OCI-LY7 (cell line): ENCODE measurements around the gene LPP. TPM values are rescaled to one million over a fixed set of nuclear protein-coding genes. Genes with fewer than 3 reads are reported as not detected.

Source experiments
- BruUV-seq: library from RNA; stranded (reverse); fragments of 400-500 nt; replicated peaks from 2 replicates; lab custom pipeline; 2021; lab: Mats Ljungman, UMichigan
- CTCF ChIA-PET: fragments of 300-600 bp; sonication (Branson Sonifier 250); formaldehyde crosslinking; loops from one replicate; lab custom pipeline; 2022; ENCODE audit warnings: antibody characterized with exemption; ENCODE audit not compliant: unreplicated experiment; lab: Charles Lee
- POLR2A ChIA-PET: fragments of 300-600 bp; sonication (Branson Sonifier 250); formaldehyde crosslinking; loops from one replicate; lab custom pipeline; 2022; ENCODE audit warnings: antibody characterized with exemption; lab: Charles Lee
- DNase-seq: peaks from one replicate; pipeline ENCODE4 v3.0.0-alpha.2; 2015; ENCODE audit warnings: low spot score
- H2AFZ ChIP-seq: fragments of 200-600 bp; sonication (generic), shearing (Covaris generic); 2 replicates; pipeline ENCODE4 v1.6.1; 2014; ENCODE audit warnings: mild to moderate bottlenecking, antibody characterized with exemption, low read length, moderate library complexity
- H3K27ac ChIP-seq: fragments of 200-600 bp; sonication (generic); 2 replicates; pipeline ENCODE4 v1.5.1; 2014; ENCODE audit warnings: mixed run types, low read depth, mild to moderate bottlenecking, moderate library complexity, low read length, inconsistent platforms; ENCODE audit not compliant: poor library complexity, severe bottlenecking
- H3K36me3 ChIP-seq: fragments of 200-600 bp; sonication (generic); 2 replicates; pipeline ENCODE4 v1.6.1; 2014; ENCODE audit warnings: mild to moderate bottlenecking, antibody characterized with exemption, low read length, moderate library complexity, mixed read lengths; ENCODE audit not compliant: insufficient read depth
- H3K4me1 ChIP-seq: fragments of 200-600 bp; sonication (generic); 2 replicates; pipeline ENCODE4 v1.5.1; 2014; ENCODE audit warnings: mild to moderate bottlenecking, low read length; ENCODE audit not compliant: insufficient read depth, poor library complexity, severe bottlenecking
- H3K4me2 ChIP-seq: fragments of 200-600 bp; sonication (generic); 2 replicates; pipeline ENCODE4 v1.6.1; 2014; ENCODE audit warnings: mild to moderate bottlenecking, low read length
- H3K4me3 ChIP-seq: fragments of 200-600 bp; sonication (generic); 2 replicates; pipeline ENCODE4 v1.5.1; 2014; ENCODE audit warnings: mild to moderate bottlenecking, low read depth, low read length; ENCODE audit not compliant: poor library complexity, severe bottlenecking
- H3K79me2 ChIP-seq: fragments of 200-600 bp; sonication (generic); 2 replicates; pipeline ENCODE4 v1.6.1; 2016; ENCODE audit warnings: low read depth, mild to moderate bottlenecking, low read length, moderate library complexity, mixed read lengths; ENCODE audit not compliant: insufficient read depth
- H3K9me2 ChIP-seq: fragments of 200-600 bp; sonication (generic); 2 replicates; pipeline ENCODE4 v1.6.1; 2016; ENCODE audit warnings: mild to moderate bottlenecking, low read length, mixed read lengths; ENCODE audit not compliant: insufficient read depth
- H3K9me3 ChIP-seq: fragments of 200-600 bp; sonication (generic); 2 replicates; pipeline ENCODE4 v1.6.1; 2014; ENCODE audit warnings: mild to moderate bottlenecking, mixed run types, low read length, mixed read lengths
- H4K20me1 ChIP-seq: fragments of 200-600 bp; sonication (generic); 2 replicates; pipeline ENCODE4 v1.6.1; 2014; ENCODE audit warnings: mild to moderate bottlenecking, antibody characterized with exemption, low read length, moderate library complexity, mixed read lengths; ENCODE audit not compliant: insufficient read depth
- CTCF ChIP-seq: fragments of 200-600 bp; sonication (generic); conservative IDR thresholded peaks from 2 replicates; pipeline ENCODE4 v1.5.1; 2014; ENCODE audit warnings: mild to moderate bottlenecking, antibody characterized with exemption, low read length, moderate library complexity, mixed read lengths
- EZH2phosphoT487 ChIP-seq: fragments of 200-600 bp; sonication (generic); IDR thresholded peaks from 2 replicates; pipeline ENCODE4 v1.6.1; 2018; ENCODE audit warnings: low read depth, borderline replicate concordance, mild to moderate bottlenecking, mixed run types, antibody characterized with exemption, low read length, moderate library complexity, mixed read lengths
- intact Hi-C: fragments of 100-400 bp; cut with micrococcal nuclease; formaldehyde crosslinking; loops from one replicate; pipeline ENCODE4 v1.10.0; 2022; ENCODE audit not compliant: unreplicated experiment
- total RNA-seq, 2 experiments: library from RNA; depleted of rRNA in 1 of 2; stranded (reverse); fragments of >200 nt in 1 of 2; shearing (Covaris generic) in 1 of 2; gene quantifications; 2 replicates each; pipeline ENCODE4 v1.2.3, GENCODE V29; 2014 to 2022

The LPP gene
- total RNA-seq, 2 experiments from 2014 or later: 10.9 to 119 TPM

GRCh38 chr3:188310270-188310710, 156.3 kb downstream of the LPP start:
- POLR2A ChIA-PET: interaction anchor here (0.7 to 1.9 kb wide), 3 partner anchors 12 to 1178 kb away, joined by 4 to 6 read pairs (median 4); no protein-coding TSS in a partner anchor
- CTCF ChIA-PET: no interaction called here

GRCh38 chr3:188315553-188315952, 161.6 kb downstream of the LPP start:
- H2AFZ ChIP-seq: no peak overlapping the region
- H3K9me2 ChIP-seq: no peaks in the 10 kb centered on the region
- TF ChIP-seq EZH2phosphoT487 (no peak), CTCF (no peak)
- peaks cover 4% of the 10 kb centered on the region for H3K4me1 ChIP-seq
- H3K79me2 ChIP-seq: no peaks in the 10 kb centered on the region
- H3K4me2 ChIP-seq: no peak overlapping the region
- no TSS peak for BruUV-seq
- H3K36me3 ChIP-seq: no peaks in the 10 kb centered on the region; the same call in 1 of the 2 replicates
- no peak overlapping the region for H3K4me3 ChIP-seq
- intact Hi-C loops: no loop called here
- ChIA-PET POLR2A (interaction anchor here (1.0 to 1.6 kb wide), 3 partner anchors 14 to 214 kb away, joined by 3 to 4 read pairs (median 4); no protein-coding TSS in a partner anchor), CTCF (no interaction called here)
- H3K9me3 ChIP-seq: no peaks in the 10 kb centered on the region
- H3K27ac ChIP-seq: no peak overlapping the region
- DNase-seq: no peak
- no peaks in the 10 kb centered on the region for H4K20me1 ChIP-seq

More at GRCh38 chr3:188310270-188310710, 156.3 kb downstream of the LPP start:
- intact Hi-C loops: no loop called here
- Histone ChIP-seq H3K36me3 (peaks cover 7% of the 10 kb centered on the region; the same call in 1 of the 2 replicates), H3K4me2 (no peak overlapping the region), H2AFZ (no peak overlapping the region), H3K27ac (no peak overlapping the region), H3K79me2 (no peaks in the 10 kb centered on the region), H4K20me1 (no peaks in the 10 kb centered on the region), H3K9me2 (no peaks in the 10 kb centered on the region), H3K9me3 (no peaks in the 10 kb centered on the region; the same call in 1 of the 2 replicates), H3K4me3 (no peak overlapping the region), H3K4me1 (peaks cover 9% of the 10 kb centered on the region)
- no peak for DNase-seq
- no TSS peak for BruUV-seq
- no peak for TF ChIP-seq EZH2phosphoT487
- no peak for TF ChIP-seq CTCF

GRCh38 chr3:188316021-188316722, 162.2 kb downstream of the LPP start:
- Histone ChIP-seq H3K9me3 (no peaks in the 10 kb centered on the region), H3K4me3 (no peak overlapping the region), H2AFZ (0 out of 2 replicates have a peak overlapping the region, but pooled peaks have one; percentile 20), H3K4me2 (no peak overlapping the region), H3K9me2 (no peaks in the 10 kb centered on the region), H3K79me2 (no peaks in the 10 kb centered on the region), H3K27ac (no peak overlapping the region), H4K20me1 (no peaks in the 10 kb centered on the region), H3K4me1 (peaks cover 4% of the 10 kb centered on the region), H3K36me3 (no peaks in the 10 kb centered on the region; the same call in 1 of the 2 replicates)
- TF ChIP-seq EZH2phosphoT487 (no peak), CTCF (no peak)
- ChIA-PET POLR2A (interaction anchor here (0.7 to 1.0 kb wide), 2 partner anchors 8 to 214 kb away, joined by 4 read pairs; no protein-coding TSS in a partner anchor), CTCF (no interaction called here)
- intact Hi-C loops: no loop called here
- no TSS peak for BruUV-seq
- no peak for DNase-seq
